H9 (cell line): ENCODE results near the gene BTBD6. TPM values are rescaled to one million over a fixed set of nuclear protein-coding genes. Genes with fewer than 3 reads are reported as not detected.

Experiments
- DNase-seq: peaks from one replicate; pipeline ENCODE4 v3.0.0-alpha.2; 2017
- H2AFZ ChIP-seq: one replicate; pipeline ENCODE4 v1.6.1; 2013; ENCODE audit warnings: mild to moderate bottlenecking, low read length, control low read depth, moderate library complexity
- H2AK5ac ChIP-seq: 2 replicates; pipeline ENCODE4 v1.6.1; 2013; ENCODE audit warnings: low read length, control low read depth, mixed read lengths; ENCODE audit not compliant: insufficient read length
- H2BK120ac ChIP-seq: one replicate; pipeline ENCODE4 v1.6.1; 2013; ENCODE audit warnings: low read depth, mild to moderate bottlenecking, low read length, control low read depth, inconsistent platforms; ENCODE audit not compliant: poor library complexity, severe bottlenecking
- H2BK12ac ChIP-seq: 2 replicates; pipeline ENCODE4 v1.6.1; 2013; ENCODE audit warnings: low read length, control low read depth, mixed read lengths, low read depth; ENCODE audit not compliant: insufficient read length
- H2BK15ac ChIP-seq: 2 replicates; pipeline ENCODE4 v1.6.1; 2013; ENCODE audit warnings: low read depth, low read length, control low read depth
- H2BK20ac ChIP-seq: one replicate; pipeline ENCODE4 v1.6.1; 2013; ENCODE audit warnings: low read depth, mild to moderate bottlenecking, low read length, control low read depth, inconsistent platforms; ENCODE audit not compliant: poor library complexity, severe bottlenecking
- H2BK5ac ChIP-seq: 2 replicates; pipeline ENCODE4 v1.6.1; 2013; ENCODE audit warnings: low read length, control low read depth, mixed read lengths; ENCODE audit not compliant: insufficient read length
- H3K14ac ChIP-seq: 2 replicates; pipeline ENCODE4 v1.6.1; 2013; ENCODE audit warnings: low read length, control low read depth; ENCODE audit not compliant: insufficient read depth
- H3K18ac ChIP-seq: 2 replicates; pipeline ENCODE4 v1.6.1; 2013; ENCODE audit warnings: low read depth, mild to moderate bottlenecking, mixed read lengths, low read length, control low read depth; ENCODE audit not compliant: insufficient read length
- H3K23ac ChIP-seq: 2 replicates; pipeline ENCODE4 v1.6.1; 2013; ENCODE audit warnings: low read length, control low read depth, mixed read lengths, low read depth; ENCODE audit not compliant: insufficient read length
- H3K23me2 ChIP-seq: 2 replicates; pipeline ENCODE4 v1.6.1; 2013; ENCODE audit warnings: low read depth, mild to moderate bottlenecking, mixed read lengths, low read length, control low read depth; ENCODE audit not compliant: insufficient read length, poor library complexity, severe bottlenecking
- H3K27ac ChIP-seq: 2 replicates; pipeline ENCODE4 v1.5.1; 2013; ENCODE audit warnings: low read length, control low read depth, mixed read lengths, low read depth; ENCODE audit not compliant: insufficient read length
- H3K27me3 ChIP-seq: 2 replicates; pipeline ENCODE4 v1.6.1; 2013; ENCODE audit warnings: low read length, control low read depth, inconsistent platforms; ENCODE audit not compliant: insufficient read depth
- H3K4ac ChIP-seq: 2 replicates; pipeline ENCODE4 v1.6.1; 2013; ENCODE audit warnings: low read depth, mild to moderate bottlenecking, control low read depth, inconsistent platforms, low read length, moderate library complexity
- H3K4me1 ChIP-seq: 2 replicates; pipeline ENCODE4 v1.6.1; 2013; ENCODE audit warnings: low read length, control low read depth, inconsistent platforms; ENCODE audit not compliant: insufficient read depth
- H3K4me2 ChIP-seq: 2 replicates; pipeline ENCODE4 v1.6.1; 2013; ENCODE audit warnings: low read length, control low read depth, mixed read lengths; ENCODE audit not compliant: insufficient read length, insufficient read depth
- H3K56ac ChIP-seq: 2 replicates; pipeline ENCODE4 v1.6.1; 2013; ENCODE audit warnings: low read depth, mild to moderate bottlenecking, mixed read lengths, low read length, control low read depth; ENCODE audit not compliant: insufficient read length
- H3K79me1 ChIP-seq: 2 replicates; pipeline ENCODE4 v1.6.1; 2013; ENCODE audit warnings: low read depth, mild to moderate bottlenecking, moderate library complexity, low read length, control low read depth, inconsistent platforms; ENCODE audit not compliant: insufficient read depth, poor library complexity, severe bottlenecking
- H3K79me2 ChIP-seq: 2 replicates; pipeline ENCODE4 v1.6.1; 2013; ENCODE audit warnings: low read length, control low read depth, inconsistent platforms; ENCODE audit not compliant: insufficient read depth
- H3K9ac ChIP-seq: 2 replicates; pipeline ENCODE4 v1.6.1; 2013; ENCODE audit warnings: low read length, control low read depth, mixed read lengths; ENCODE audit not compliant: insufficient read length; ENCODE audit errors: extremely low read depth
- H3K9me3 ChIP-seq: one replicate; pipeline ENCODE4 v1.6.1; 2013; ENCODE audit warnings: low read depth, low read length, inconsistent platforms; ENCODE audit not compliant: control insufficient read depth
- H3T11ph ChIP-seq: one replicate; pipeline ENCODE4 v1.6.1; 2013; ENCODE audit warnings: mild to moderate bottlenecking, low read length, control low read depth, inconsistent platforms
- H4K20me1 ChIP-seq: one replicate; pipeline ENCODE4 v1.6.1; 2013; ENCODE audit not compliant: control insufficient read depth, insufficient read length, insufficient read depth
- H4K5ac ChIP-seq: 2 replicates; pipeline ENCODE4 v1.6.1; 2013; ENCODE audit warnings: low read depth, mild to moderate bottlenecking, mixed read lengths, low read length, control low read depth; ENCODE audit not compliant: insufficient read length
- H4K8ac ChIP-seq: replicated peaks from 2 replicates; pipeline ENCODE4 v1.6.1; 2013; ENCODE audit warnings: low read length, control low read depth, mixed read lengths, low read depth; ENCODE audit not compliant: insufficient read length
- H4K91ac ChIP-seq: 2 replicates; pipeline ENCODE4 v1.6.1; 2013; ENCODE audit warnings: low read depth, mild to moderate bottlenecking, moderate library complexity, mixed read lengths, low read length, control low read depth; ENCODE audit not compliant: insufficient read length
- H3K27ac Mint-ChIP-seq, 3 experiments: 2 replicates in 2 of 3; 3 replicates in 1 of 3; pipeline ENCODE4 v1.8.0; 2020 to 2021; ENCODE audit warnings: mixed read lengths in 3 of 3, mild to moderate bottlenecking in 1 of 3, moderate library complexity in 1 of 3
- H3K27me3 Mint-ChIP-seq: 2 replicates; pipeline ENCODE4 v1.8.0; 2021; ENCODE audit warnings: low read depth, mild to moderate bottlenecking, moderate library complexity, mixed read lengths
- H3K36me3 Mint-ChIP-seq, 3 experiments: 2 replicates in 2 of 3; 3 replicates in 1 of 3; pipeline ENCODE4 v1.8.0; 2020 to 2021; ENCODE audit warnings: low read depth in 3 of 3, mixed read lengths in 3 of 3; ENCODE audit not compliant: insufficient read depth in 1 of 3
- H3K4me1 Mint-ChIP-seq, 2 experiments: 2 replicates each; pipeline ENCODE4 v1.8.0; 2020; ENCODE audit warnings: mixed read lengths in 2 of 2
- H3K4me3 Mint-ChIP-seq, 2 experiments: 2 replicates in 1 of 2; 3 replicates in 1 of 2; pipeline ENCODE4 v1.8.0; 2020 to 2021; ENCODE audit warnings: mild to moderate bottlenecking in 2 of 2, mixed read lengths in 2 of 2, moderate library complexity in 1 of 2
- H3K9me3 Mint-ChIP-seq, 2 experiments: 2 replicates in 1 of 2; 3 replicates in 1 of 2; pipeline ENCODE4 v1.8.0; 2020; ENCODE audit warnings: mild to moderate bottlenecking in 2 of 2, mixed read lengths in 2 of 2, moderate library complexity in 1 of 2
- WGBS: extraction: QIAGEN DNeasy Blood & Tissue Kit; methylation state at CpG from one replicate; pipeline ENCODE4 v1.1.7; 2013; ENCODE audit warnings: missing lambda C conversion rate, low lambda C conversion rate, mixed read lengths; ENCODE audit not compliant: insufficient read length; ENCODE audit errors: extremely low coverage; 5-methylcytosine and 5-hydroxymethylcytosine counted together
- total RNA-seq: library from RNA; stranded (reverse); gene quantifications from 2 replicates; pipeline ENCODE4 v1.2.1, GENCODE V29; 2021
- TF ChIP-seq, protein P1 (sequence below): fragments of 200-600 bp; sonication (generic); conservative IDR thresholded peaks from 3 replicates; pipeline ENCODE4 v1.8.0; 2021; ENCODE audit warnings: antibody characterized with exemption, mild to moderate bottlenecking

Gene BTBD6
- total RNA-seq, 1 experiment from 2014 or later, result 23.3 TPM

DNA sequence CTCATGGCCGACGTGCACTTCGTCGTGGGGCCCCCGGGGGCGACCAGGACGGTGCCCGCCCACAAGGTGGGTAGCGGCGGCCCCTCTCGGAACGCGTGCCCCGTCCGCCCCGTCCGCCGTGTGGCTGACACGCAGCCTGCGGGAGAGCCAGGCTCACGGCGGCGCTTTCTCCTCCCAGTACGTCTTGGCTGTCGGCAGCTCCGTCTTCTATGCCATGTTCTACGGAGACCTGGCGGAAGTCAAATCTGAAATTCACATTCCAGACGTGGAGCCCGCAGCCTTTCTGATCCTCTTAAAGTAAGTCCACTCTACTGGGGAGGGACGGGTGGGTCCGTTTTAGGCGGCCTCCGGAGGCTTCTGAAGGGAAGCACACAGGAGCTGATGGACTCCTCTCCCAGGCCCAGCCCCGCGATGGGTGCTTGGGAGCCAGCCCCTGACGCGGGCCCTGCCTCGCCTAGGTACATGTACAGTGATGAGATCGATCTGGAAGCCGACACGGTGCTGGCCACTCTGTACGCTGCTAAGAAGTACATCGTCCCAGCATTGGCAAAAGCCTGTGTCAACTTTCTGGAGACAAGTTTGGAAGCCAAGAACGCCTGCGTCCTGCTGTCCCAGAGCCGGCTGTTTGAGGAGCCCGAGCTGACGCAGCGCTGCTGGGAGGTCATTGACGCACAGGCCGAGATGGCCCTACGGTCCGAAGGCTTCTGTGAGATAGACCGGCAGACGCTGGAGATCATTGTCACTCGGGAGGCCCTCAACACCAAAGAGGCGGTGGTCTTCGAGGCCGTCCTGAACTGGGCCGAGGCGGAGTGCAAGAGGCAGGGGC, 1.1 kb downstream of the BTBD6 start:
- no peak overlapping the region for H2BK20ac ChIP-seq
- H3K27me3 Mint-ChIP-seq, result peaks cover 6% of the 10 kb centered on the region
- no peak overlapping the region for H3K27ac ChIP-seq
- no peaks in the 10 kb centered on the region for H3K79me1 ChIP-seq
- no peak overlapping the region for H2BK12ac ChIP-seq
- TF ChIP-seq, protein P1, sequence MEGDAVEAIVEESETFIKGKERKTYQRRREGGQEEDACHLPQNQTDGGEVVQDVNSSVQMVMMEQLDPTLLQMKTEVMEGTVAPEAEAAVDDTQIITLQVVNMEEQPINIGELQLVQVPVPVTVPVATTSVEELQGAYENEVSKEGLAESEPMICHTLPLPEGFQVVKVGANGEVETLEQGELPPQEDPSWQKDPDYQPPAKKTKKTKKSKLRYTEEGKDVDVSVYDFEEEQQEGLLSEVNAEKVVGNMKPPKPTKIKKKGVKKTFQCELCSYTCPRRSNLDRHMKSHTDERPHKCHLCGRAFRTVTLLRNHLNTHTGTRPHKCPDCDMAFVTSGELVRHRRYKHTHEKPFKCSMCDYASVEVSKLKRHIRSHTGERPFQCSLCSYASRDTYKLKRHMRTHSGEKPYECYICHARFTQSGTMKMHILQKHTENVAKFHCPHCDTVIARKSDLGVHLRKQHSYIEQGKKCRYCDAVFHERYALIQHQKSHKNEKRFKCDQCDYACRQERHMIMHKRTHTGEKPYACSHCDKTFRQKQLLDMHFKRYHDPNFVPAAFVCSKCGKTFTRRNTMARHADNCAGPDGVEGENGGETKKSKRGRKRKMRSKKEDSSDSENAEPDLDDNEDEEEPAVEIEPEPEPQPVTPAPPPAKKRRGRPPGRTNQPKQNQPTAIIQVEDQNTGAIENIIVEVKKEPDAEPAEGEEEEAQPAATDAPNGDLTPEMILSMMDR, result no peak
- H4K91ac ChIP-seq, result no peak overlapping the region
- WGBS, result no CpG with 5 or more reads among the region's 62 CpGs
- H4K5ac ChIP-seq, result no peak overlapping the region
- H4K20me1 ChIP-seq, result no peaks in the 10 kb centered on the region
- no peak overlapping the region for H2BK120ac ChIP-seq
- no peak overlapping the region for H3K4me2 ChIP-seq
- H3K4me3 Mint-ChIP-seq, result peak overlapping the region; percentile 70 to 78
- no peak overlapping the region for H2BK15ac ChIP-seq
- no peak overlapping the region for H3K4ac ChIP-seq
- H3K4me1 Mint-ChIP-seq, result peaks cover 3 to 6% of the 10 kb centered on the region in 2 experiments; a peak in 3 of 4 replicates
- H3K79me2 ChIP-seq, result no peaks in the 10 kb centered on the region
- no peaks in the 10 kb centered on the region for H3K9me3 ChIP-seq
- no peak overlapping the region for H2BK5ac ChIP-seq
- no peak overlapping the region; a peak in 1 of 7 replicates for H3K27ac Mint-ChIP-seq
- peaks cover 4 to 38% (median 18%) of the 10 kb centered on the region in 3 experiments; a peak in 6 of 7 replicates for H3K36me3 Mint-ChIP-seq
- no peak overlapping the region for H3K23ac ChIP-seq
- H3K14ac ChIP-seq, result no peak overlapping the region; the same call in 1 of the 2 replicates
- DNase-seq, result peak; percentile 31
- no peak overlapping the region for H2AFZ ChIP-seq
- no peak overlapping the region for H3K56ac ChIP-seq
- H3K18ac ChIP-seq, result no peak overlapping the region
- H3K9me3 Mint-ChIP-seq, result no peaks in the 10 kb centered on the region
- no peak overlapping the region for H3K9ac ChIP-seq
- H4K8ac ChIP-seq, result no peak overlapping the region
- no peak overlapping the region for H2AK5ac ChIP-seq
- H3K23me2 ChIP-seq, result peaks cover 5% of the 10 kb centered on the region
- no peak overlapping the region for H3T11ph ChIP-seq
- no peaks in the 10 kb centered on the region for H3K4me1 ChIP-seq
- no peaks in the 10 kb centered on the region for H3K27me3 ChIP-seq
